NCI-H748 treated with DMSO at 0.1 percent for 48 hours (cell line): Measurements from ENCODE around the gene TUB.

ENCODE experiments used
- DNase-seq: peaks from one replicate; lab custom pipeline; 2025; lab: John Stamatoyannopoulos, UW

The TUB gene

DNA sequence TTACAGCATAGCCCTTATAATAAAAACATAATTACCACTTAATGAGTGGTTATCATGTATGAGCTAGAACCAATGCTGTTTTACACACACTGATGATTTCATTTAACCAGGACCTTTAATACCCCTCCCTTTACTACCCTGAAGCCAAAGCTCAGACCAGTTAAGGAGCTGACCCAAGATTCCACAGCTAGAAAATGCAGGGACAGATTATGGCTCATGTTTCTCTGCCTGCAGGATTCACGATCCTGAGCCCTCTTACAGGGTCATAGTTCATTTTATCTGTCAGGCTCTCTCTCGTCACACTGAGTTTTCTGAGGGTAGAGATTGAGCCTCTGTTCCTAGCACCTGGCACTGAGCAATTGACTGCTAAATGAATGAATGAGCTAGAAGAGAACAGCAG, 27.4 kb downstream of the TUB start:
- DNase-seq, result no peak

DNA sequence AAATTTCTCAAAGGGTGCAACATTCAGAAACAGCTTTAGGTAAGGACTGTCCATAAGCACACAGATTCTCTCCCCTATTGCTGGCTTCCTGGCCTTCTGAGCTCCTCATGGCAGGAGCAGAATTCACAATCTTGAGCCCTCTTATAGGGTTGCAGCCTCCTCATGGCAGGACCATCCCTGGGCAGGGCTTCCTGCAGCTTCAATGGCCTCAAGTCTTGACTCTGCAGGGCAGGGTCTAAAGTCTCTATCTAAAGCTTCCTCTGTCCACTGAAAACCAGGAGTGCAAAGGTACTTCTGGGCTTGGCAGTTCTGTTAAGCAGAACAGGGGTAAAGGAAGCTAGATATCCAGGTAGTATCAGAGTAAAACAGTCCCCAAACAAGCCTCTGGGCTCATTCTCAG, 28.7 kb downstream of the TUB start:
- DNase-seq, result no peak

DNA sequence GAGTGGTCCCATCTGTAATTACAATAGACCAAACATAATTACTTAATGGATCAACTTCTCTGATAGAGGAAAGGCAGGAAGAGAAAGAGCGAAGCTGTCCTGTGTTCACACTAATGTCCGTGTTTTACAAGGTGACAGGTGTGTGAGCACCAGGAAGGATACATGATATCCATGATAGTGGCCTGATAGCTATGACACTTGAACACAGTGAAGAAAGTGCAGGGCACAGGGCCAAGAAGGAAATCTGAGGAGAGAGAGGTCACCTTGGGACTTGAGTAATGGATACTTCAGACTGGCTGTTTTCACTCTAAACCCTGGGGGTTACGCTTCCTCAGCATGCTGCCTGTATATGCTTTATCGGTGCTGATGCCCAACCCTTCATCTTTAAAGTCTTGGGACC, 29.4 kb downstream of the TUB start:
- no peak for DNase-seq

DNA sequence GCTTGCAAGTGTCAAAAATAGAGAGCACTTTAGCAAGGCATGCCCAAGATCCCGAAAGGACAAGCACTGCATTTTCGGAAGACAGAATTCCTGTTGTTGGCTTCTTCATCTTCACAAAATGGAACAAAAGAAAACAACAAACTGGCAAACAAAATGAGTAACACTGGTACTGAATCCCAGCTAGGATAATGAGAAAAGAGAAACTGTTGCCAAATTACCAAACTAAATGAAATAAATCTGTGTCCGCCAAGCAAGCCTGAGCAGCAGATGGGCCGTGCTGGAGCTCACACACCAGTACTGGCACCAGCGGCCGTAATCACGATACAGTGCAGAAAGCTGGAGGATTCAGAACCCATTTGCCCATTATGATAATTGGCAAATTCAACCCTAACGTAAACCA, 30.6 kb downstream of the TUB start:
- DNase-seq, result no peak

DNA sequence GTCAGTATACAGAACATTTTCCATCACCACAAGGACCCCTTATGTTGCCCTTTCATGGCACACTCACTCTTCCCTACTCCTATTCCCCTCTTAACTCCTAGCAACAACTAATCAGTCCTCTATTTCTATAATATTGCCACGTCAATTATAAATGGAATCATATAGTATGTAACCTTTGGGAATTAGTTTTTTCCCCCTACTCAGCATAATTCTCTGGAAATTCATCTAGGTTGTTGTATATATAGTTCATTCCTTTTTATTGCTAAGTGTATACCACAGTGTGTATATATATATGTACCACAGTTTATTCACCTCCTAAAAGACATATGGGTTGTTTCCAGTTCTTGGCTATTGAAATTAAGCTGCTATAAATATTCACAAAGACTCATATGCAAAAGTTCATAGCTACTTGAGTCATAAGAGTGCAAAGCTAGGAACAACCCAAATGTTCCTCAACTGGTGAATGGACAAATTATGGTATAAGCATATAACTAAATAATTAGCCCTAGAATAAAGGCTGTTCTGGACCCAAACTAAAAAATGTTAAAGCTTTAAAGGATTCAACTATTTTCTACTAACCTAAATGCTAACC, 41.3 kb downstream of the TUB start:
- DNase-seq, result no peak

DNA sequence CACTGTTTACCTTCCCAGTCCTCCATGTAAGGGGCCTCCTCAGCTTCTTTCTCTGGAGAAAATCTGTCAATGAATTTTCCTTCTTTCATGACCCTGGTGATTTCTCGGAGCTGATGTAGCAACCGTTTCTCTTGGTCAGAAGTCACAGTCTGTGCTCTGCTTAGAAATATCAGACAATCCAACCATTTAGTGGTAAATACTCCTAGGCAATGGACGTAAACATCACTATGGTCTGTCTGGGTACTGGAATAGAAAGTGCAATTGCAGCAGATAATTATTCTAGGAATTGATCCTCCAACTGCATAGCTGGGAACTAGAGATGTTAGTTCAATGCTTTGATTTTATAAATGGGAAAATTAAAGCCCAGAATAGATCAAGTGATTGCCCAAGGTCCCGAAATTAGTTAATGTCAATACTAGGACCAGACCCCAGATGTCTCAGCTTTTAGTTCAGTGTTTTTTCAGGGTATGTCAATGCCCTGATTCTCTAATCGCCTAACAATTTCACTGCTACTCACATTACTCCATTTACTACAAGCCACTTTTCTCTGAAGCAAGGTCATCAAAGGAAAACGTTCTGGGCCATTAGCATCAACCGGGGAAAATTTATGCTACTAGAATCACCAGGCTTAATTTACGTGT, 45.8 kb downstream of the TUB start:
- no peak for DNase-seq

DNA sequence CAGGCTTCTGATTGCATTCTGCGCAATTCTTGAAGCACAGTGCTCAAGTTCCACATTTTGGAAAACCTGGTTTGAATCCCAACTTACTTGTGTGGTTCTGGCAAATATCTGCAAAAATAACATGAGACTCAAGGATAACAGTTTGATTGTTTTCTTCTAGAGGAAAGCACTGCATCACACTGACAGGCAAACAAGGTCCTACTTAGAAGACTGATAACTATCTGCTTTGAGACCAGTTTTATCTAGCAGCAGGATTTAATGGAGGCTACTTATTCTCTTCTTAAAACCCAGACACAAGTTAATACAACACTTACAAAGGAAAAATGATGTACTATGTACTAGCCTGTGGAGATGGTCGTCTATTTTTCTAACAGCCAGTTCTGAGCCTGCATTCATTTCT, 46.4 kb downstream of the TUB start:
- DNase-seq, result no peak

DNA sequence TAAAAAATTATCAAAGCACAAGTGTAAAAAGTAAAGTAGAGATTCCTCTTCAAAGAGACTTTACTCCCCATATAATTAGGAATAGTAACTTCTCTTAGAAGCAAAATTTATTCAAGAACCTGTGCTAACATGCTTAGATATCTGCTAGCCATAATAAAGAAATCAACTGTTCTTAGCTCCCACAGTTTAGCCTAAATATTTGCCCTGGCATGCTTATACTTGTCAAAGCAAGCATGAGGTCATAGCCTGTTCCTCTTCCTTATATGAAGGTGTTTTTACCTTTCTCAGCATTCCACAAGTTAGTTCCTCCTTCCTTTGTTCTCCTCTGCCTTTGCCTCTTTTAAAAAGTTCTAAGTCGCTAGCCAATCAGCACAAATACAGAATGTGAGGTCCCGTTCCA, 57.5 kb downstream of the TUB start:
- DNase-seq, result no peak

DNA sequence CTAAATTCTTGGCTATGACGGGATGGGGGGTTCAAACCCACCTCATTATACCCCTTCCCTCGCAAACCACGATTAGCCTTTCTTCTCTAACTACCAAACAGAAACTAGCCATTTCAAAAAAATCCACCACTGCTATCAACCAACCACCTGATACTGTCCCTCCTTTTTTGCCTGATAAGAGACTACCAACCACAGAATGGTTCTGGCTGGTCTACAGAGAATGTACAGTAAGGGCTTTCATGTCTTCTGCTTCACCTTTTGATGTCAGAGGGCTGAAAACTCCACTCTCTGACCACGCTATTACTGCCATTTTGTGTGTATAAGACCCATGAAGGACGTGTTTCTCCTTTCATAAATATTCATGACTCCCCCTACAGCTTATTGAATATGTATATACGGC, 68.7 kb downstream of the TUB start:
- DNase-seq, result no peak
